Endothelial cell (in vitro differentiated cells): ENCODE results near the gene SH3PXD2A. TPM values are rescaled to one million over a fixed set of nuclear protein-coding genes. Genes with fewer than 3 reads are reported as not detected.
"Not testable (repeated sequence)": the region's sequence is repeated elsewhere in the genome, so short reads cannot be mapped to it uniquely, and the experiment has no call there.

ENCODE experiments used
- DNase-seq: peaks from one replicate; pipeline ENCODE4 v3.0.0; 2021; ENCODE audit warnings: low spot score
- H3K27ac Mint-ChIP-seq: one replicate; pipeline ENCODE4 v1.8.0; 2021; ENCODE audit warnings: mixed read lengths, inconsistent platforms; ENCODE audit not compliant: unreplicated experiment
- H3K27me3 Mint-ChIP-seq: one replicate; pipeline ENCODE4 v1.8.0; 2021; ENCODE audit warnings: mild to moderate bottlenecking, moderate library complexity, mixed read lengths, inconsistent platforms; ENCODE audit not compliant: unreplicated experiment
- H3K36me3 Mint-ChIP-seq: one replicate; pipeline ENCODE4 v1.8.0; 2021; ENCODE audit warnings: mild to moderate bottlenecking, low read depth, mixed read lengths, inconsistent platforms; ENCODE audit not compliant: unreplicated experiment
- H3K4me1 Mint-ChIP-seq: one replicate; pipeline ENCODE4 v1.8.0; 2021; ENCODE audit warnings: mild to moderate bottlenecking, mixed read lengths, inconsistent platforms; ENCODE audit not compliant: unreplicated experiment
- H3K4me3 Mint-ChIP-seq: one replicate; pipeline ENCODE4 v1.8.0; 2021; ENCODE audit warnings: mild to moderate bottlenecking, mixed read lengths, inconsistent platforms; ENCODE audit not compliant: unreplicated experiment
- H3K9me3 Mint-ChIP-seq: one replicate; pipeline ENCODE4 v1.8.0; 2021; ENCODE audit warnings: mixed read lengths, inconsistent platforms; ENCODE audit not compliant: unreplicated experiment
- CTCF ChIP-seq: fragments of 200-600 bp; sonication (generic); IDR thresholded peaks from one replicate; pipeline ENCODE4 v1.5.0; 2021; ENCODE audit warnings: antibody characterized with exemption; ENCODE audit not compliant: unreplicated experiment
- total RNA-seq: library from RNA; stranded (reverse); fragmentation: NEBNext Ultra II Directional; extraction: Animal tissue kit (Norgen Biotek cat#: 25700); gene quantifications from one replicate; pipeline ENCODE4 v1.2.1, GENCODE V29; 2021; ENCODE audit not compliant: unreplicated experiment

Gene SH3PXD2A
- total RNA-seq, 1 donor from 2014 or later = 59.9 TPM

DNA sequence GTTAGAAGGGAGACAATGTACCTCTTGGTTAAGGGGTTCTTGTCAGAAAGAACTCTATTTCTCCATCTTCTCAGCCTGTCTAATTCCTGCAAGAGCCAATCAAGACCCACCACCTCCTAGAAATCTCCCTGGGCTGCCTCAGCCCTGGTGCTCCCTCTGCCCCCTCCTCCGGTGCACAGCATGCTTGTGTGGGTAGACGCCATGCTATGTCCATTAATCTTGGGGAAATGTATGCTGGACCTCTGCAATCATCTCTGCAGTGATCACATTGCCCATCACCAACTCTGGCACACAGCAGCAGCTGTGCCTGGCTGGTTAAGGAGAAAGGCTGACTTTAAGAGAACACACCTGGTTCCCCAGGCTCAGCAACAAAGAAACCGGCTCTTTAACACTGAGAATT lies 37.3 kb downstream of the SH3PXD2A start:
- no peak for DNase-seq
- Mint-ChIP-seq H3K4me1 (peaks cover 22% of the 10 kb centered on the region), H3K36me3 (peaks cover 3% of the 10 kb centered on the region), H3K27me3 (no peaks in the 10 kb centered on the region), H3K9me3 (no peaks in the 10 kb centered on the region), H3K27ac (no peak overlapping the region), H3K4me3 (no peak overlapping the region)
- TF ChIP-seq CTCF = no peak

GRCh38 chr10:103816431-103816830 lies 38.9 kb downstream of the SH3PXD2A start:
- Mint-ChIP-seq H3K27ac (no peak overlapping the region), H3K36me3 (peaks cover 6% of the 10 kb centered on the region), H3K4me1 (peaks cover 36% of the 10 kb centered on the region), H3K9me3 (no peaks in the 10 kb centered on the region), H3K4me3 (no peak overlapping the region), H3K27me3 (peaks cover 1% of the 10 kb centered on the region)
- TF ChIP-seq CTCF = no peak
- DNase-seq = no peak

DNA sequence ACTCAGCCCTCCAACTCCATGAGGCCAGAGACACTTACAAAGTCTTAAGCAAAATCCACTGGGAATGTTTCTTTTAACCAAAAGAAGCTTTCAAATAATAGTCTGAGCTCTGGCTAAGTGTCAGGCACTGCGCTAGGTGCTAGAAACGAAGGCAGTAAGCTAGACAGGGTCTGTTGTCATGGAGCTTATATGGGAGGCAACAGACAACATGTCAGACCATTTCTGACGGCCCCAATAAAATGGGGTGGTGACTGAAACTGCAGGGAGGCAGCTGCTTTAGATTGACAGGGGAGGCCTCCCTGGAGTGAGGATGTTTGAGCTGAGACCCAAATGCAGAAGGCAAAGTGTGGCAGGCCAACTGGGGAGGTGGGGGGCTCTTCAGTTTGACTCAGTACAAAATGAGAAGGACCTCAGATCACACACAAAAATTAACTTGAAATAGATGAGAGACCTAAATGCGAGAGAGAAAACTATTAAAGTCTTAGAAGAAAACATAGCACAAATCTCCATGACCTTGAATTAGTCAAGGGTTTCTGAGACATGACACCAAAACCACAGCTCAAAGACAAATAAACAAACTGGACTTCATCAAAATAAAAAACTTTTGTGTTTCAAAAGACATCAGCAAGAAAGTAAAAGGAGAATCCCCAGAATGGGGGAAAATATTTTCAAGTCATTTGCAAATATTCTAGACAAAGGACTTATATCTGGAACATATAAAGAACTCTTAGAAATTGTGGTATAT lies 40.6 kb downstream of the SH3PXD2A start:
- no peak for TF ChIP-seq CTCF
- Mint-ChIP-seq H3K27ac (no peak overlapping the region), H3K4me3 (no peak overlapping the region), H3K27me3 (peaks cover 4% of the 10 kb centered on the region), H3K36me3 (peaks cover 14% of the 10 kb centered on the region), H3K9me3 (no peaks in the 10 kb centered on the region), H3K4me1 (peaks cover 52% of the 10 kb centered on the region)
- DNase-seq = no peak

DNA sequence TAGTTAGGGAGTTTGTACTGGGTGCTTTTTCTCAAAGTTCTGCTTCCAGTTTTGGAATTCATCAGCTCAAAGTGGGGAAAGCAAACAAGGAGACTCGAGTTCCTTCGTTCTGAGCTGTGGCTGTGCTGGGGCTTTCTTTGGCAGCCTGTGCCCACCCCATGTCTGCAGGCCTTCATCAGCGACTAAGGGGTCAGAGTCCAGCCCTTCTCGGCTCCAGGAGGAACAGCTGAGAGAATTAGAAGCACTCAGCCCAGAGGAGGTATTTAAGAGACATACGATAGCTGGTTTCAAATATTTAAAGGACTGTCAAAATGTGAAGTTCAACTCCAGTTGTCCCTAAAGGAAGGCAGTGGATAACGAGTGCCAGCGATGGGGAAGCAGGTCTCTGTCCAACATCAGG lies 41.3 kb downstream of the SH3PXD2A start:
- H3K27me3 Mint-ChIP-seq = peaks cover 4% of the 10 kb centered on the region
- peaks cover 14% of the 10 kb centered on the region for H3K36me3 Mint-ChIP-seq
- no peak overlapping the region for H3K27ac Mint-ChIP-seq
- peaks cover 48% of the 10 kb centered on the region for H3K4me1 Mint-ChIP-seq
- no peak for DNase-seq
- H3K4me3 Mint-ChIP-seq = no peak overlapping the region
- no peaks in the 10 kb centered on the region for H3K9me3 Mint-ChIP-seq
- TF ChIP-seq CTCF = no peak

GRCh38 chr10:103813312-103813711 lies 42.1 kb downstream of the SH3PXD2A start:
- peak overlapping the region; percentile 63 for H3K27ac Mint-ChIP-seq
- DNase-seq, H3K27me3 Mint-ChIP-seq, H3K9me3 Mint-ChIP-seq, H3K4me3 Mint-ChIP-seq: not testable (repeated sequence)
- peaks cover 46% of the 10 kb centered on the region for H3K4me1 Mint-ChIP-seq
- H3K36me3 Mint-ChIP-seq = peaks cover 14% of the 10 kb centered on the region
